Liver (tissue), 9 donors: ENCODE measurements around the gene EHMT1. TPM values are rescaled to one million over a fixed set of nuclear protein-coding genes. Genes with fewer than 3 reads are reported as not detected.

Experiments
- DNase-seq: peaks from one replicate; pipeline ENCODE4 v3.0.0-alpha.2; 2017; ENCODE audit warnings: low spot score
- H3K27ac ChIP-seq, 2 donors: one replicate each; pipeline ENCODE4 v1.7.0; 2013; ENCODE audit warnings: inconsistent platforms in 2 of 2, low read length in 2 of 2, control low read depth in 1 of 2, low read depth in 1 of 2, mild to moderate bottlenecking in 1 of 2
- H3K27me3 ChIP-seq, 4 donors: one replicate each; pipeline versions ENCODE4 v1.6.1 to v1.7.0; 2013; ENCODE audit warnings: low read length in 3 of 4, inconsistent platforms in 1 of 4, mild to moderate bottlenecking in 1 of 4, moderate library complexity in 1 of 4; ENCODE audit not compliant: control insufficient read depth in 4 of 4, insufficient read depth in 4 of 4
- H3K36me3 ChIP-seq, 4 donors: one replicate each; pipeline versions ENCODE4 v1.6.1 to v1.7.0; 2013; ENCODE audit warnings: low read length in 3 of 4, mild to moderate bottlenecking in 3 of 4, low read depth in 1 of 4, moderate library complexity in 1 of 4; ENCODE audit not compliant: control insufficient read depth in 4 of 4, insufficient read depth in 3 of 4
- H3K4me1 ChIP-seq, 4 donors: one replicate each; pipeline versions ENCODE4 v1.6.1 to v1.7.0; 2013; ENCODE audit warnings: low read length in 3 of 4, mild to moderate bottlenecking in 3 of 4, moderate library complexity in 1 of 4; ENCODE audit not compliant: control insufficient read depth in 4 of 4, insufficient read depth in 4 of 4
- H3K4me3 ChIP-seq, 3 donors: one replicate each; pipeline versions ENCODE4 v1.6.1 to v1.7.0; 2013; ENCODE audit warnings: low read length in 3 of 3, control low read depth in 1 of 3, low read depth in 1 of 3, mild to moderate bottlenecking in 1 of 3
- H3K9ac ChIP-seq, 2 donors: one replicate each; pipeline ENCODE4 v1.7.0; 2013; ENCODE audit warnings: low read length in 2 of 2, mild to moderate bottlenecking in 2 of 2, moderate library complexity in 2 of 2, control low read depth in 1 of 2, low read depth in 1 of 2
- H3K9me3 ChIP-seq, 4 donors: one replicate each; pipeline versions ENCODE4 v1.6.1 to v1.7.0; 2013; ENCODE audit warnings: low read length in 3 of 4; ENCODE audit not compliant: control insufficient read depth in 4 of 4
- ATF3 ChIP-seq: IDR thresholded peaks from 2 replicates; pipeline ENCODE4 v1.6.1; 2016; ENCODE audit warnings: antibody characterized with exemption
- EGR1 ChIP-seq, 2 donors: IDR thresholded peaks; 2 replicates each; pipeline ENCODE4 v1.6.1; 2016 to 2018; ENCODE audit warnings: antibody characterized with exemption in 2 of 2, low read depth in 2 of 2
- FOXA1 ChIP-seq: IDR thresholded peaks from 2 replicates; pipeline ENCODE4 v1.6.1; 2016; ENCODE audit warnings: antibody characterized with exemption
- HNF4G ChIP-seq: IDR thresholded peaks from 2 replicates; pipeline ENCODE4 v1.6.1; 2016; ENCODE audit warnings: antibody characterized with exemption
- JUND ChIP-seq, 2 donors: IDR thresholded peaks; 2 replicates each; pipeline ENCODE4 v1.6.1; 2016; ENCODE audit warnings: antibody characterized with exemption in 2 of 2
- MAX ChIP-seq: IDR thresholded peaks from 2 replicates; pipeline ENCODE4 v1.6.1; 2016; ENCODE audit warnings: antibody characterized with exemption
- NR2F2 ChIP-seq: IDR thresholded peaks from 2 replicates; pipeline ENCODE4 v1.6.1; 2016; ENCODE audit warnings: antibody characterized with exemption
- RAD21 ChIP-seq, 2 donors: IDR thresholded peaks; 2 replicates each; pipeline ENCODE4 v1.6.1; 2016; ENCODE audit warnings: antibody characterized with exemption in 2 of 2, mild to moderate bottlenecking in 2 of 2
- REST ChIP-seq: IDR thresholded peaks from 2 replicates; pipeline ENCODE4 v1.6.1; 2016; ENCODE audit warnings: antibody characterized with exemption, mild to moderate bottlenecking
- RXRA ChIP-seq, 2 donors: IDR thresholded peaks; 2 replicates each; pipeline ENCODE4 v1.6.1; 2017 to 2018; ENCODE audit warnings: antibody characterized with exemption in 2 of 2, mild to moderate bottlenecking in 1 of 2
- TAF1 ChIP-seq: conservative IDR thresholded peaks from 2 replicates; pipeline ENCODE4 v1.6.1; 2016; ENCODE audit warnings: antibody characterized with exemption, mild to moderate bottlenecking
- WGBS: extraction: QIAGEN DNeasy Blood & Tissue Kit; methylation state at CpG from one replicate; pipeline ENCODE4 v1.1.7; 2013; 5-methylcytosine and 5-hydroxymethylcytosine counted together
- polyA plus RNA-seq, 2 donors: library from polyadenylated mRNA; stranded (reverse) in 1 of 2; unstranded in 1 of 2; fragments of 200-250 nt in 1 of 2; fragments of >200 nt in 1 of 2; fragmentation: Nextera tagmentation in 1 of 2; extraction: Ambion mirVana in 1 of 2; gene quantifications; one replicate each; pipeline versions ENCODE4 v1.2.1 to v1.2.3, GENCODE V29; 2013 to 2015
- total RNA-seq, 2 donors: library from RNA; depleted of rRNA; stranded (reverse); fragments of >200 nt; gene quantifications; one replicate each; pipeline ENCODE4 v1.2.3, GENCODE V29; 2014
- TF ChIP-seq, protein P1 (sequence below): IDR thresholded peaks from 2 replicates; pipeline ENCODE4 v1.6.1; 2016; ENCODE audit warnings: antibody characterized with exemption
- TF ChIP-seq, protein P2 (sequence below): fragments of 150-350 bp; IDR thresholded peaks from 2 replicates; pipeline ENCODE4 v1.5.1; 2017; ENCODE audit warnings: improper control_type of control experiment, low read depth, low read length; ENCODE audit not compliant: missing input control
- donor health status: healthy.
- donor health status: healthy.
- donor health status: healthy.
- donor health status: healthy.
- donor health status: healthy.

Gene EHMT1
- total and polyA plus RNA-seq, 4 donors = 16.1 to 48.2 (median 27.3) TPM

DNA sequence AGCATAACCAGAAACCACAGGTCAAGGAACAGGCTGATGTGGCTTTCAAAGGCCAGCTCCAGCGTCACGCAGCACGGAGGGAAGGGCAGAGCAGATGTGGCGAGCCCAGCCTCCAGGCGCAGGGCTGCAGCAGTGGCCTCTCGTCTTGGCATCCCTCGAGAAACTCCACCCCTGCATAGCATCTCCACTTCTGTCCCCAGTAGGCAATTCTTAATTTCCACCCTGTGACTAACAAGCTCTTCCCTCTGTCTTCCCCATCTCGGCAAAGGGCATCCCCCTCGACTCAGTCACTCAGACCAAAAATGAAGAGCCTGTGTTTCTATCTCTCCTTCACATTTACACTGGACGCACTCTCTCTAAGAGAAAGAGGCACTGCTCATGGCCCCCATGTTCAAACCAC lies 257.0 kb downstream of the EHMT1 start:
- Histone ChIP-seq H3K4me1 (peaks cover 3 to 6% (median 4%) of the 10 kb centered on the region in 4 donors), H3K27me3 (peaks cover 0 to 12% (median 3%) of the 10 kb centered on the region in 4 donors), H3K27ac (no peak overlapping the region), H3K4me3 (no peak overlapping the region), H3K9me3 (no peaks in the 10 kb centered on the region), H3K9ac (no peak overlapping the region), H3K36me3 (no peaks in the 10 kb centered on the region)
- 86% methylated on average over 10 of the region's 10 CpGs for WGBS
- DNase-seq = no peak
- TF ChIP-seq NR2F2 (no peak), MAX (no peak), JUND (IDR thresholded peaks at IDR 0.05) (no peak), FOXA1 (no peak), EGR1 (IDR thresholded peaks at IDR 0.05; ENCODE audit: low read depth in 2 of 2) (no peak), ATF3 (no peak), REST (no peak), HNF4G (no peak), RXRA (IDR thresholded peaks at IDR 0.05) (no peak)
- TF ChIP-seq, protein P1, sequence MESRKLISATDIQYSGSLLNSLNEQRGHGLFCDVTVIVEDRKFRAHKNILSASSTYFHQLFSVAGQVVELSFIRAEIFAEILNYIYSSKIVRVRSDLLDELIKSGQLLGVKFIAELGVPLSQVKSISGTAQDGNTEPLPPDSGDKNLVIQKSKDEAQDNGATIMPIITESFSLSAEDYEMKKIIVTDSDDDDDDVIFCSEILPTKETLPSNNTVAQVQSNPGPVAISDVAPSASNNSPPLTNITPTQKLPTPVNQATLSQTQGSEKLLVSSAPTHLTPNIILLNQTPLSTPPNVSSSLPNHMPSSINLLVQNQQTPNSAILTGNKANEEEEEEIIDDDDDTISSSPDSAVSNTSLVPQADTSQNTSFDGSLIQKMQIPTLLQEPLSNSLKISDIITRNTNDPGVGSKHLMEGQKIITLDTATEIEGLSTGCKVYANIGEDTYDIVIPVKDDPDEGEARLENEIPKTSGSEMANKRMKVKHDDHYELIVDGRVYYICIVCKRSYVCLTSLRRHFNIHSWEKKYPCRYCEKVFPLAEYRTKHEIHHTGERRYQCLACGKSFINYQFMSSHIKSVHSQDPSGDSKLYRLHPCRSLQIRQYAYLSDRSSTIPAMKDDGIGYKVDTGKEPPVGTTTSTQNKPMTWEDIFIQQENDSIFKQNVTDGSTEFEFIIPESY = no peak

GRCh38 chr9:137876269-137876668 lies 257.5 kb downstream of the EHMT1 start:
- Histone ChIP-seq H3K27ac (no peak overlapping the region), H3K36me3 (no peaks in the 10 kb centered on the region), H3K4me1 (peaks cover 3 to 6% (median 4%) of the 10 kb centered on the region in 4 donors), H3K27me3 (peaks cover 0 to 12% (median 3%) of the 10 kb centered on the region in 4 donors), H3K4me3 (no peak overlapping the region), H3K9ac (no peak overlapping the region), H3K9me3 (no peaks in the 10 kb centered on the region)
- TF ChIP-seq FOXA1 (no peak), RAD21 (IDR thresholded peaks at IDR 0.05) (no peak), JUND (IDR thresholded peaks at IDR 0.05) (no peak), NR2F2 (no peak), HNF4G (no peak), EGR1 (IDR thresholded peaks at IDR 0.05; ENCODE audit: low read depth in 2 of 2) (no peak), TAF1 (no peak), MAX (no peak), ATF3 (no peak)
- TF ChIP-seq, protein P2, sequence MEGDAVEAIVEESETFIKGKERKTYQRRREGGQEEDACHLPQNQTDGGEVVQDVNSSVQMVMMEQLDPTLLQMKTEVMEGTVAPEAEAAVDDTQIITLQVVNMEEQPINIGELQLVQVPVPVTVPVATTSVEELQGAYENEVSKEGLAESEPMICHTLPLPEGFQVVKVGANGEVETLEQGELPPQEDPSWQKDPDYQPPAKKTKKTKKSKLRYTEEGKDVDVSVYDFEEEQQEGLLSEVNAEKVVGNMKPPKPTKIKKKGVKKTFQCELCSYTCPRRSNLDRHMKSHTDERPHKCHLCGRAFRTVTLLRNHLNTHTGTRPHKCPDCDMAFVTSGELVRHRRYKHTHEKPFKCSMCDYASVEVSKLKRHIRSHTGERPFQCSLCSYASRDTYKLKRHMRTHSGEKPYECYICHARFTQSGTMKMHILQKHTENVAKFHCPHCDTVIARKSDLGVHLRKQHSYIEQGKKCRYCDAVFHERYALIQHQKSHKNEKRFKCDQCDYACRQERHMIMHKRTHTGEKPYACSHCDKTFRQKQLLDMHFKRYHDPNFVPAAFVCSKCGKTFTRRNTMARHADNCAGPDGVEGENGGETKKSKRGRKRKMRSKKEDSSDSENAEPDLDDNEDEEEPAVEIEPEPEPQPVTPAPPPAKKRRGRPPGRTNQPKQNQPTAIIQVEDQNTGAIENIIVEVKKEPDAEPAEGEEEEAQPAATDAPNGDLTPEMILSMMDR = no peak
- no peak for DNase-seq
- WGBS = 84% methylated on average over 8 of the region's 8 CpGs
